GM19328 (cell line): ENCODE results near the gene CNOT6.
"Not testable (repeated sequence)": the region's sequence is repeated elsewhere in the genome, so short reads cannot be mapped to it uniquely, and the experiment has no call there.

ENCODE experiments used
- ATAC-seq: cut with Tn5 transposase; IDR thresholded peaks from one replicate; pipeline ENCODE4 v1.9.1; 2021; ENCODE audit warnings: mild to moderate bottlenecking, moderate library complexity; ENCODE audit not compliant: unreplicated experiment

CNOT6 gene

GRCh38 chr5:180470966-180471582, 23.1 kb upstream of the CNOT6 start:
- no peak for ATAC-seq

GRCh38 chr5:180471866-180472265, 22.3 kb upstream of the CNOT6 start:
- no peak for ATAC-seq

GRCh38 chr5:180472269-180472668, 21.9 kb upstream of the CNOT6 start:
- no peak for ATAC-seq

- not testable (repeated sequence) for ATAC-seq
These were observed 20.8 kb upstream of the CNOT6 start for GRCh38 chr5:180473386-180473785.

- no peak for ATAC-seq
These were observed 19.6 kb upstream of the CNOT6 start for GRCh38 chr5:180474569-180474968.

- ATAC-seq = not testable (repeated sequence)
These were observed 18.1 kb upstream of the CNOT6 start for GRCh38 chr5:180475969-180476524.

GRCh38 chr5:180484813-180485212, 9.4 kb upstream of the CNOT6 start:
- ATAC-seq = no peak

- no peak for ATAC-seq
These were observed 7.5 kb upstream of the CNOT6 start for GRCh38 chr5:180486636-180487149.

- ATAC-seq = no peak
These were observed 6.6 kb upstream of the CNOT6 start for GRCh38 chr5:180487556-180487955.

GRCh38 chr5:180491496-180491895, 2.7 kb upstream of the CNOT6 start:
- ATAC-seq = no peak

GRCh38 chr5:180492226-180492903, 1.8 kb upstream of the CNOT6 start:
- no peak for ATAC-seq

GRCh38 chr5:180494510-180495181, 467 bp downstream of the CNOT6 start:
- ATAC-seq = peak; percentile 32

GRCh38 chr5:180495292-180495691, 1.1 kb downstream of the CNOT6 start:
- ATAC-seq = no peak

- no peak for ATAC-seq
These were observed 2.0 kb downstream of the CNOT6 start for GRCh38 chr5:180495991-180496741.

- ATAC-seq = not testable (repeated sequence)
These were observed 2.6 kb downstream of the CNOT6 start for GRCh38 chr5:180496806-180497205.

GRCh38 chr5:180497865-180498264, 3.7 kb downstream of the CNOT6 start:
- ATAC-seq = not testable (repeated sequence)

GRCh38 chr5:180498378-180498777, 4.2 kb downstream of the CNOT6 start:
- no peak for ATAC-seq

GRCh38 chr5:180499684-180500083, 5.5 kb downstream of the CNOT6 start:
- ATAC-seq = no peak

- ATAC-seq = not testable (repeated sequence)
These were observed 6.1 kb downstream of the CNOT6 start for GRCh38 chr5:180500300-180500699.

- ATAC-seq = no peak
These were observed 13.5 kb downstream of the CNOT6 start for GRCh38 chr5:180507661-180508060.

GRCh38 chr5:180515294-180515693, 21.1 kb downstream of the CNOT6 start:
- no peak for ATAC-seq
